ENCODE measurements around the gene ZNF563.
A peak's percentile ranks its signal among the peaks of the same experiment; 100 is the strongest.
"Not testable (repeated sequence)": the region's sequence is repeated elsewhere in the genome, so short reads cannot be mapped to it uniquely, and the experiment has no call there.

ZNF563 gene

GRCh38 chr19:12325690-12326089 is 7.7 kb downstream of the ZNF563 start:
- TF ChIP-seq CTCF (IDR thresholded peaks at IDR 0.05; ENCODE audit: low read depth, low read length): no peak
- DNase-seq (ENCODE audit: extremely low read depth, low read depth): no peak

- TF ChIP-seq CTCF (IDR thresholded peaks at IDR 0.05; ENCODE audit: low read depth, low read length): no peak
- no peak for DNase-seq (ENCODE audit: extremely low read depth, low read depth)
These were observed 14.5 kb downstream of the ZNF563 start for GRCh38 chr19:12318782-12319413.

DNA sequence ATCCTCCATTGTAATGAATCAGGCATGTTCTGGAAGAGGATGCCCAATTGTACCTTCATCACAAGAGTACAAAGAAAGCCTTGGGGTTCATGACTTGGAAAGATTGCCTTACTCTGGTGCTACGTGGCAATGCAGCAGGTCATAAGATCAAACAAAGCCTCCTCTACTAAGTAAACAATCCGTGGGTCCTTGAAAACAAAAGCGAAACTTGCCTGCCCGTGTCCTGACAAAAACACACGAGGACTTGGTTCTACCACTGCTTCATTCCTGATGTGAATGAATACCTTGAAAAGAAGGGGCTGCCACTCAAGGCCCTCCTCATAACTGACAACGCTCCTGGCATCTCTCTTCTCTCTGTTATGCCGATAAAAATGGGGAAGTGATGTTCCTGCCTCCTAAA is 18.9 kb downstream of the ZNF563 start:
- TF ChIP-seq CTCF (IDR thresholded peaks at IDR 0.05; ENCODE audit: low read depth, low read length): no peak

DNA sequence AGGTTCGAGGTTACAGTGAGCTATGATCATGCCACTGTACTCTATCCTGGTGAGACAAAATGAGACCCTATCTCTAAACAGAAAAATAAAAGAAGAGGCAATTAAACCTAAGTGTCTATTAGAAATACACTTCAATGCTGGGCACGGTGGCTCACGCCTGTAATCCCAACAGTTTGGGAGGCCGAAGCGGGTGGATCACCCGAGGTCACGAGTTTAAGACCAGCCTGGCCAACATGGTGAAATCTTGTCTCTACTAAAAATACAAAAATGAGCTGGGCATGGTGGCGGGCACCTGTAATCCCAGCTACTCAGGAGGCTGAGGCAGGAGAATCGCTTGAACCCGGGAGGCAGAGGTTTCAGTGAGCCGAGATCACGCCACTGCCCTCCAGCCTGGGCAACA is 24.5 kb downstream of the ZNF563 start:
- DNase-seq (ENCODE audit: extremely low read depth, low read depth): not testable (repeated sequence)

More for the DNA sequence above, 18.9 kb downstream of the ZNF563 start:
- no peak for DNase-seq (ENCODE audit: extremely low read depth, low read depth)

GRCh38 chr19:12295191-12295590 is 38.2 kb downstream of the ZNF563 start:
- TF ChIP-seq CTCF (IDR thresholded peaks at IDR 0.05; ENCODE audit: low read depth, low read length): no peak
- no peak for DNase-seq (ENCODE audit: extremely low read depth, low read depth)

- no peak for TF ChIP-seq CTCF (IDR thresholded peaks at IDR 0.05; ENCODE audit: low read depth, low read length)
- peak; percentile 84 for DNase-seq (ENCODE audit: extremely low read depth, low read depth)
These were observed 38.9 kb downstream of the ZNF563 start, which contains the start of gene ZNF44 for GRCh38 chr19:12294249-12295158. Gene ZNF44, minus strand, starts transcription at chr19:12294883. Its CDS starts 189 bp downstream, at chr19:12294694.

GRCh38 chr19:12293777-12294248 is 39.6 kb downstream of the ZNF563 start:
- no peak for DNase-seq (ENCODE audit: extremely low read depth, low read depth)
- no peak for TF ChIP-seq CTCF (IDR thresholded peaks at IDR 0.05; ENCODE audit: low read depth, low read length)
